NCI-H82 (cell line): ENCODE data around the gene PUSL1.

Experiments used
- DNase-seq: peaks from one replicate; lab custom pipeline; 2025; lab: John Stamatoyannopoulos, UW

The PUSL1 gene

GRCh38 chr1:1280782-1281481, 27.5 kb upstream of the PUSL1 start:
- no peak for DNase-seq

GRCh38 chr1:1281533-1282321, 26.7 kb upstream of the PUSL1 start:
- no peak for DNase-seq

GRCh38 chr1:1282998-1283397, 25.4 kb upstream of the PUSL1 start:
- DNase-seq = no peak

GRCh38 chr1:1283821-1284220, 24.6 kb upstream of the PUSL1 start:
- DNase-seq = peak; percentile 58

GRCh38 chr1:1284221-1285101, 23.9 kb upstream of the PUSL1 start:
- no peak for DNase-seq

- no peak for DNase-seq
Observed at GRCh38 chr1:1285102-1285571, 23.3 kb upstream of the PUSL1 start.

GRCh38 chr1:1285611-1286311, 22.6 kb upstream of the PUSL1 start:
- no peak for DNase-seq

GRCh38 chr1:1286313-1287261, 21.8 kb upstream of the PUSL1 start:
- DNase-seq = no peak

- DNase-seq = no peak
Observed at GRCh38 chr1:1287288-1288110, 20.9 kb upstream of the PUSL1 start.

GRCh38 chr1:1290238-1290731, 18.1 kb upstream of the PUSL1 start:
- DNase-seq = peak; percentile 80

- peak; percentile 45 for DNase-seq
Observed at GRCh38 chr1:1291023-1291528, 17.3 kb upstream of the PUSL1 start.

- peak; percentile 87 for DNase-seq
Observed at GRCh38 chr1:1291548-1292441, 16.6 kb upstream of the PUSL1 start.

GRCh38 chr1:1292442-1292779, 16.0 kb upstream of the PUSL1 start:
- no peak for DNase-seq

GRCh38 chr1:1292851-1293250, 15.5 kb upstream of the PUSL1 start:
- DNase-seq = no peak

- no peak for DNase-seq
Observed at GRCh38 chr1:1293263-1294249, 14.8 kb upstream of the PUSL1 start.

- DNase-seq = no peak
Observed at GRCh38 chr1:1294250-1294890, 14.0 kb upstream of the PUSL1 start.
